ENCODE data around the gene ASB11.

GRCh38 chrX:15344106-15344505, 28.7 kb upstream of the ASB11 start:
- no peak for TF ChIP-seq TEAD4 (IDR thresholded peaks at IDR 0.05)
- no peak for TF ChIP-seq MAX (IDR thresholded peaks at IDR 0.05)
- no peak for TF ChIP-seq TAF1 (IDR thresholded peaks at IDR 0.05; ENCODE audit: low read depth)
- no peak for TF ChIP-seq EP300 (IDR thresholded peaks at IDR 0.05; ENCODE audit: borderline replicate concordance)
- TF ChIP-seq CREB1 (IDR thresholded peaks at IDR 0.05; ENCODE audit: low read depth) = no peak
- no peak for TF ChIP-seq CEBPB (IDR thresholded peaks at IDR 0.05)
- no peak for TF ChIP-seq REST (IDR thresholded peaks at IDR 0.05; ENCODE audit: low read depth)
- no peak for TF ChIP-seq RAD21 (IDR thresholded peaks at IDR 0.05; ENCODE audit: low read depth)
- TF ChIP-seq TCF12 (IDR thresholded peaks at IDR 0.05; ENCODE audit: low read depth) = no peak
- TF ChIP-seq EGR1 (IDR thresholded peaks at IDR 0.05) = no peak

All from Ishikawa (cell line).